NT2/D1 (cell line): ENCODE results near the gene PHF11.

Source experiments
- DNase-seq: peaks from one replicate; pipeline ENCODE4 v3.0.0-alpha.2; 2011; ENCODE audit warnings: low read depth, low spot score
- H3K27me3 ChIP-seq: 2 replicates; pipeline ENCODE4 v1.6.0; 2011; ENCODE audit warnings: mild to moderate bottlenecking; ENCODE audit not compliant: insufficient read length, insufficient read depth
- H3K36me3 ChIP-seq: 2 replicates; pipeline ENCODE4 v1.6.1; 2011; ENCODE audit warnings: mild to moderate bottlenecking, low read length, mixed read lengths; ENCODE audit not compliant: insufficient read depth, insufficient read length
- H3K4me1 ChIP-seq: 2 replicates; pipeline ENCODE4 v1.5.1; 2011; ENCODE audit not compliant: insufficient read depth, insufficient read length
- H3K4me3 ChIP-seq: 2 replicates; pipeline ENCODE4 v1.5.1; 2011; ENCODE audit warnings: low read depth; ENCODE audit not compliant: insufficient read length
- H3K9ac ChIP-seq: 2 replicates; pipeline ENCODE4 v1.6.0; 2011; ENCODE audit warnings: low read depth; ENCODE audit not compliant: insufficient read length
- H3K9me3 ChIP-seq: 2 replicates; pipeline ENCODE4 v1.5.1; 2011; ENCODE audit warnings: mild to moderate bottlenecking, low read length; ENCODE audit not compliant: insufficient read depth
- SUZ12 ChIP-seq: IDR thresholded peaks from 2 replicates; pipeline ENCODE4 v1.6.1; 2011; ENCODE audit not compliant: insufficient read length, insufficient read depth; ENCODE audit errors: extremely low read depth
- YY1 ChIP-seq: IDR thresholded peaks from 2 replicates; pipeline ENCODE4 v1.6.1; 2011; ENCODE audit not compliant: insufficient read length, insufficient read depth
- ZNF274 ChIP-seq: IDR thresholded peaks from 2 replicates; pipeline ENCODE4 v1.6.1; 2011; ENCODE audit warnings: mild to moderate bottlenecking, low read depth, low read length

PHF11 gene

DNA sequence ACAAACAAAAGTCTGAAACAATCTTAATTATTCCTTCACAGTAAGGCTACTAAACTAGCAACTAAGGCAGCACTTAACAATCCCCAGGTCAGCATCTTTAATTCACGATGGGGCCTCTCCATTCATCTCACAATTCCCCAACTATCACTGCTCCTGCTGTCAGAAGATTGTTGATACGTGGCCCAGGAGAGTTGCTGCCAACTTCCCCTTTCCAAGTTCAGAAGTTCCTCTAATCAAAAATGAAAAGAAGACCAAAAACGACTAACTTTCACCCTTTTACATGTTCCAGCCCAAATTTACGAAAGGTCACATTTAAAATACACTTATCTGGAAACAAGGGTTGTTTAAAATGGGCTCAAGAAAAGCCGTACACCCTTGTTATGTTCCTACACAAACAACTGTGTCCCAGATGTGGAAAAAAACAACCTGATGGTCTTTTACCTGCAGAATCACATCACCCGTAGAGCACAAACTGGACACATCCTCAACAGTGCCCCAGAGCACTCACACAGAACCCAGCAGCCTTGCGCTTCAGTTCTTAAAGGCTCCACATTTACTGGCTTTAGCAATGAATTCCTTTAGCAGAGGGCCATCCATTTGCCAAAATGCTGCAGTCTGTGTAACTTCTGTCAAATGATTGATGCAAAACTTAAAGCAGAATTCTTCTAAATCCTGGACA, 38.0 kb downstream of the PHF11 start:
- no peak for TF ChIP-seq ZNF274
- TF ChIP-seq YY1, result no peak
- TF ChIP-seq SUZ12, result no peak
- Histone ChIP-seq H3K36me3 (no peaks in the 10 kb centered on the region), H3K27me3 (no peaks in the 10 kb centered on the region), H3K9me3 (no peaks in the 10 kb centered on the region), H3K4me1 (no peaks in the 10 kb centered on the region), H3K4me3 (no peak overlapping the region), H3K9ac (no peak overlapping the region)
- no peak for DNase-seq

DNA sequence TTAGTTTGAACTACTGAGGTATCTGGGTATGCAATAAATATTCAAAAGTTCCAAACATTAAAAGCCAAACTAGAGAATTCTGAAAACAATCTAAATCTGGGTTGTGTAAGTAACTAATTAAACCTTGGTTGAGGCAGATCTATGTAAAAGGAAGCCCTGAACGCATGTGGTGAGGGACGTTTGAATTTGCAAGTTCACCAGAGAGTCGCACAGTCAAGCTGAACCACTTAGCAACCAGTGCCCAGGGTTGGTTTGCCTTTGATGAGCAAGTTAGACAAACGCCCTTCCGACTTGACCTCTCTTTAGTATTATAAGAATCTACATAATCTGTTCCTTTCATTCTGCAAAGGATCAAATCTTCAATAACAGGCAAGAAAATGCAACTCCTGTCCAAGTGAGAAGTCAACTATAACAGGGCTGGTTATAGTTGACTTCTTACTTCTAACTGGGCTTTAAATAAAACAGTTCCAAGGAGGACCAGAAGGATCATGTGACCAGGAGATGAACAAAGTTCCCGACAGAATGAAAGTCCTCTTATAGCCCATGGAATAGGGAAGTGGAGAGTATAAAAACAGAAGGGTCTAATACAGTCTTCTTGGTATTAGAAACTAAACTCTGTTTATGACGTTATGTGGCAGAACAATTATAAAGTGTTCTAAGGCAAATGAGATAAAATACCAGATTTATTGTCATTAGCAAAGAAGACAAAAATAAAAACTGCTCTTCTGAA, 40.6 kb downstream of the PHF11 start:
- Histone ChIP-seq H3K36me3 (no peaks in the 10 kb centered on the region), H3K4me1 (no peaks in the 10 kb centered on the region), H3K4me3 (no peak overlapping the region), H3K27me3 (no peaks in the 10 kb centered on the region), H3K9ac (no peak overlapping the region), H3K9me3 (no peaks in the 10 kb centered on the region)
- TF ChIP-seq YY1 (no peak), SUZ12 (no peak), ZNF274 (no peak)
- no peak for DNase-seq

DNA sequence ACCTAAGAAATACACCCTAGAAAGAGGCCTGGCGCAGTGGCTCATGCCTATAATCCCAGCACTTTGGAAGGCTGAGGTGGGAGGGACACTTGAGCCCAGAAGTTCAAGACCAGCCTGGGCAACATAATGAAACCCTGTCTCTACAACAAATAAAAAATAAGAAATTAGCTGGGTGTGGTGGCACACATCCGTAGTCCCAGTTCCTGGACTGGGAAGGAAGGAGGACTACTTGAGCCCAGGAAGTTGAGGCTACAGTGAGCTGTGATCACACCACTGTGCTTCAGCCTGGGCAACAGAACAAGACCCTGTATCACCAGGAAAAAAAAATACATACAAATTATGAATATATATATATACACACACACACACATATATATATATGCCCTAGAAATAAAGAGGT, 42.7 kb downstream of the PHF11 start:
- DNase-seq, result no peak
- Histone ChIP-seq H3K9me3 (no peaks in the 10 kb centered on the region), H3K9ac (no peak overlapping the region), H3K4me1 (no peaks in the 10 kb centered on the region), H3K27me3 (no peaks in the 10 kb centered on the region), H3K36me3 (no peaks in the 10 kb centered on the region), H3K4me3 (no peak overlapping the region)
- TF ChIP-seq YY1 (no peak), SUZ12 (no peak), ZNF274 (no peak)

DNA sequence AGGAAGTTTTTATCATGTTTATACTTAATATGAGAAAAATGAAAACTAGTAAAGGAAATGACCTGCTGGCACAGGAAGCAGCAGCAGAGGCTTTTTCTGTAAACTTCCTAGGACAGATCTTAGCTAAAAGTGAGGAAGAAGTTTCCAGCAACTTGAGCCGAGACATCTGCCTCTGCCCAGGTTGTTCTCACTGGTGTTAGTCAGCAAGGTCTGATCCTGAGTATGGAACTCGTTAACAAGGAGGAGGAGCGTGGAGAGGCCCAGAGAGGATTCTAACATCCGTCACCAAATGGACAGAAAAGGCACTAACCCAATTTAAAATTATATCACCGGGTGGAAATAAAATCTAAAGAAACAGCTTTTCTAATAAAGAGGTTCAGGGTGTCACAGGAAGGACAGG, 43.6 kb downstream of the PHF11 start:
- H3K27me3 ChIP-seq, result no peaks in the 10 kb centered on the region
- no peak overlapping the region for H3K9ac ChIP-seq
- H3K36me3 ChIP-seq, result peaks cover 2% of the 10 kb centered on the region
- no peak for TF ChIP-seq ZNF274
- no peak for TF ChIP-seq YY1
- no peak for TF ChIP-seq SUZ12
- no peaks in the 10 kb centered on the region for H3K4me1 ChIP-seq
- H3K9me3 ChIP-seq, result no peaks in the 10 kb centered on the region
- DNase-seq, result no peak
- no peak overlapping the region for H3K4me3 ChIP-seq

DNA sequence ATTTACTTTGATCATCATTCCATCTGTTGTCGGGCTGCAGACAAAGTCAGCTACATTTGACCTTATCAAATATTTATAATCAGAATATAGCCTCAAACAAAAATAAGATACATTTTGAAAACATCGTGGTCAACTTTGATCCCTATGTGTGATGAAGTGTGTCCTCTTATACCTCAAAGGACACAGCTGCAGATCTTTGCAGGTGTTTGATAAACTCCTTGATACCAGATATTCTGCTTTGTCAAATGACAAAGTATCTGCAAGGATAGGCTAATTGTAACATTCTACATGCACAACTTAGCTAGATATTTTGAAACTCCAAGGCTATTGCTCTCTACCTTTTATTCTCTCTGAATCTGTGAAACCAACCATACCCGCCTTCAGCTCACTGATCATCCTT, 44.0 kb downstream of the PHF11 start:
- peaks cover 2% of the 10 kb centered on the region for H3K36me3 ChIP-seq

DNA sequence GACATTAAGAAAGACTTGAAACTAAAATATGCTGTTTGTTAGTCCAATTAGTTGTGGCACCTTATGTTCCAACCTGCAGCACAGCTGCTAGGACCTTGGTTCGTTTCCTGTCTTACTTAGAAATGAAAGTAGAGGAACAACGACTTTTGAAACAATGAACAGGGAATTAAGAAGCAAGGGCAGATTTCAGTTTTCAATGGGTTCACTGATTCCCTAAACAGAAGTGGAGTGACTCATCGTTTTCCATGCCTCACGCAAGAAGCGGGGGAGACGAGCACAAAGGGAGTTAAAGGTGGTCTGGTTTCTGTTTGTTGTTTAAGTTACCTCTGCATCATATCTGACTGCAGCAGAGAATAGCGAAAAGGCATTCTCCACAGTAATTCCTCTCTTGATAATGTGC, 44.8 kb downstream of the PHF11 start:
- no peak for TF ChIP-seq YY1
- no peak for TF ChIP-seq SUZ12
- TF ChIP-seq ZNF274, result no peak
- Histone ChIP-seq H3K27me3 (no peaks in the 10 kb centered on the region), H3K4me3 (no peak overlapping the region), H3K9me3 (no peaks in the 10 kb centered on the region), H3K4me1 (no peaks in the 10 kb centered on the region), H3K36me3 (peaks cover 2% of the 10 kb centered on the region), H3K9ac (no peak overlapping the region)
- peak; percentile 5 for DNase-seq

More for the DNA sequence above, 44.0 kb downstream of the PHF11 start:
- TF ChIP-seq YY1 (no peak), SUZ12 (no peak), ZNF274 (no peak)
- no peaks in the 10 kb centered on the region for H3K9me3 ChIP-seq
- H3K27me3 ChIP-seq, result no peaks in the 10 kb centered on the region
- no peak for DNase-seq
- H3K4me3 ChIP-seq, result no peak overlapping the region
- no peak overlapping the region for H3K9ac ChIP-seq
- no peaks in the 10 kb centered on the region for H3K4me1 ChIP-seq

DNA sequence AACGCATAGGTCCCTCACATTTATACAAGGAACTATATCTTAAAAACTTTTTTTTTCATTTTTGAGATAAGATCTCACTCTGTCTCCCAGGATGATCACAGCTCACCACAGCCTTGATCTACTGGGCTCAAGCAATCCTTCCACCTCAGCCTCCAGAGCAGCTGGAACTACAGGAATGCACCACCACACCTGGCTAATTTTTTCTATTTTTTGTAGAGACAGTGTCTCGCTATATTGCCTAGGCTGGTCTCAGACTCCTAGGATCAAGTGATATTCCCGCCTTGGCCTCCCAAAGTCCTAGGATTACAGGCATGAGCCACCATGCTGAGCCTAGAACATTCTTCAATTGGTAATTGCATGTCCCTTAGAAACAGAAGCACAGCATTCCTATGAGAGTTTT, 47.9 kb downstream of the PHF11 start:
- TF ChIP-seq SUZ12 (no peak), YY1 (no peak), ZNF274 (no peak)
- no peak for DNase-seq
- peaks cover 2% of the 10 kb centered on the region for H3K36me3 ChIP-seq

More for the DNA sequence above, 47.9 kb downstream of the PHF11 start:
- no peaks in the 10 kb centered on the region for H3K4me1 ChIP-seq
- H3K27me3 ChIP-seq, result no peaks in the 10 kb centered on the region
- H3K9ac ChIP-seq, result no peak overlapping the region
- no peak overlapping the region for H3K4me3 ChIP-seq
- no peaks in the 10 kb centered on the region for H3K9me3 ChIP-seq
